ENCODE measurements around the gene YWHAH. TPM values are rescaled to one million over a fixed set of nuclear protein-coding genes. Genes with fewer than 3 reads are reported as not detected.

Gene YWHAH
- total RNA-seq, 1 donor from 2014 or later, result 285 TPM

DNA sequence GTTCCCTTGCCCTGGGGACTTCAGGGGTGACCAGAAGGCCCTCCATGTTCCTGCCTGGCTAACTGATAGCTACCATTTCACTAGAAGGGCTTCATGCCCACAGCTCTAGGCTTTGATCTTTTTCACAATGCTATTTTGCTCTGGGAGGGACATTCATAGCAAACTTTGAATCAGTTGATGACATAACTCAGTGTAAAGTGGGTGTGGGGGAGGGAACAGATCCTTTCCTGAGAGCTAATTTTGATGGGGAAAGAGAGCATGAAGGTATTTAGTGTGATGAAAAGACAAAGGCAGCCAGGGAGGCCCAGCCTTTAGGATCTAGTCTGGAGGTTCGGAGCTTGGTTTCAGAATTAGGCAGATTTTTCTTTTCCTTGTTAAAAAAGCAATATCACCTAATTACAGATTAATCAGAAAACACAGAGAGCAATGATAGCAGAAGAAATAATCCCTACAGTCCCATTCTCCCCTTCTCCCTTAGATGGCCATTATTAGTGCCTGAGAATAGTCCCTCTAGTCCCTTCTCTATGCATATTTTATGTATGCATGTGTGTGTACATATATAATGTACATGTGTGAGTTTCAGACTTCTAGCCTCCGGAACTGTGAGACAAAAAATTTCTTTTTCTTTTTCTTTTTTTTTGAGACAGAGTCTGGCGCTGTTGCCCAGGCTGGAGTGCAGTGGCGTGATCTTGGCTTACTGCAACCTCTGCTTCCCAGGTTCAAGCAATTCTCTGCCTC is 46.9 kb downstream of the YWHAH start:
- Mint-ChIP-seq H3K36me3 (ENCODE audit: low read depth, unreplicated experiment) (no peaks in the 10 kb centered on the region), H3K27me3 (ENCODE audit: unreplicated experiment) (no peaks in the 10 kb centered on the region), H3K9me3 (ENCODE audit: unreplicated experiment) (no peaks in the 10 kb centered on the region), H3K4me1 (ENCODE audit: unreplicated experiment) (no peaks in the 10 kb centered on the region), H3K27ac (ENCODE audit: unreplicated experiment) (no peak overlapping the region), H3K4me3 (ENCODE audit: unreplicated experiment) (no peak overlapping the region)
- no peak for DNase-seq (ENCODE audit: low spot score)
- TF ChIP-seq, protein P1, sequence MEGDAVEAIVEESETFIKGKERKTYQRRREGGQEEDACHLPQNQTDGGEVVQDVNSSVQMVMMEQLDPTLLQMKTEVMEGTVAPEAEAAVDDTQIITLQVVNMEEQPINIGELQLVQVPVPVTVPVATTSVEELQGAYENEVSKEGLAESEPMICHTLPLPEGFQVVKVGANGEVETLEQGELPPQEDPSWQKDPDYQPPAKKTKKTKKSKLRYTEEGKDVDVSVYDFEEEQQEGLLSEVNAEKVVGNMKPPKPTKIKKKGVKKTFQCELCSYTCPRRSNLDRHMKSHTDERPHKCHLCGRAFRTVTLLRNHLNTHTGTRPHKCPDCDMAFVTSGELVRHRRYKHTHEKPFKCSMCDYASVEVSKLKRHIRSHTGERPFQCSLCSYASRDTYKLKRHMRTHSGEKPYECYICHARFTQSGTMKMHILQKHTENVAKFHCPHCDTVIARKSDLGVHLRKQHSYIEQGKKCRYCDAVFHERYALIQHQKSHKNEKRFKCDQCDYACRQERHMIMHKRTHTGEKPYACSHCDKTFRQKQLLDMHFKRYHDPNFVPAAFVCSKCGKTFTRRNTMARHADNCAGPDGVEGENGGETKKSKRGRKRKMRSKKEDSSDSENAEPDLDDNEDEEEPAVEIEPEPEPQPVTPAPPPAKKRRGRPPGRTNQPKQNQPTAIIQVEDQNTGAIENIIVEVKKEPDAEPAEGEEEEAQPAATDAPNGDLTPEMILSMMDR (IDR thresholded peaks at IDR 0.05; ENCODE audit: unreplicated experiment), result no peak

DNA sequence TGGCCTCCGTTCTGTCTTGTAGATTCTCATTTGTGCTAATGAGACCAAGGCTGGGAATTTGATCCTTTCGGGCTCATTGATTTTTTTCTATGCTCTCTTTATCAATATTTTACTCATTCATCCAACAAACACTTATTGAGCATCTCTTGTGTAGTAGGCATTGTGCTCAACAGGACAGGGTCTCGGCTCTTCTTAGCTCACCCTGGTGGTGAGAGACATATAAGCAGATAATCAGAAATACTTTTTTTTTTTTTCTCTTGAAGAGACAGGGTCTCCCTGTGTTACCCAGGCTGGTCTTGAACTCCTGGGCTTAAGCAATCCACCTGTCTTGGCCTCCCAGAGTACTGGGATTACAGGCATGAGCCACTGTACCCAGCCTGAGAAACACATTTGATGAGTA is 50.7 kb downstream of the YWHAH start:
- Mint-ChIP-seq H3K4me1 (ENCODE audit: unreplicated experiment) (no peaks in the 10 kb centered on the region), H3K27ac (ENCODE audit: unreplicated experiment) (peak overlapping the region; percentile 17), H3K27me3 (ENCODE audit: unreplicated experiment) (no peaks in the 10 kb centered on the region), H3K36me3 (ENCODE audit: low read depth, unreplicated experiment) (no peaks in the 10 kb centered on the region), H3K9me3 (ENCODE audit: unreplicated experiment) (no peaks in the 10 kb centered on the region), H3K4me3 (ENCODE audit: unreplicated experiment) (no peak overlapping the region)
- DNase-seq (ENCODE audit: low spot score), result no peak
- TF ChIP-seq, protein P1 (IDR thresholded peaks at IDR 0.05; ENCODE audit: unreplicated experiment), result peak; percentile 59

DNA sequence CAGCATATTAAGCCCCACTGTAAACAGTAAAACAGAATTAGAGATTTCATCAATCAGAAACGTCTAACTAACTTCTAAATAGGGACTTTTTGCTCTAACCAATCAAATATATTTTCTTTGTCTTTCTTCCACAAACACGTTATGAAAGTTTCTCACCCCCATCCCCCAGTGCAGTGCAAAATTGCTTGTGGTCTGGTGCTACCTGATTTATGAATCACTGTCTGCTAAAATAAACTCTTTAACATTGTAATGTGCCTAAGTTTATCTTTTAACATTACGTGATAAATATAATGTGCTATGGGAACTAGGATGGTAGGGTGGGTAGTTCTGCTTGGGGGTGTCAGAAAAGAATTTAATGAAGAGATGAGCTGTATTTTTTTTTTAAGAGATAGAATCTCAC is 51.5 kb downstream of the YWHAH start:
- Mint-ChIP-seq H3K9me3 (ENCODE audit: unreplicated experiment) (no peaks in the 10 kb centered on the region), H3K36me3 (ENCODE audit: low read depth, unreplicated experiment) (no peaks in the 10 kb centered on the region), H3K4me3 (ENCODE audit: unreplicated experiment) (no peak overlapping the region), H3K4me1 (ENCODE audit: unreplicated experiment) (no peaks in the 10 kb centered on the region), H3K27me3 (ENCODE audit: unreplicated experiment) (peaks cover 1% of the 10 kb centered on the region), H3K27ac (ENCODE audit: unreplicated experiment) (no peak overlapping the region)
- TF ChIP-seq, protein P1 (IDR thresholded peaks at IDR 0.05; ENCODE audit: unreplicated experiment), result no peak
- no peak for DNase-seq (ENCODE audit: low spot score)

DNA sequence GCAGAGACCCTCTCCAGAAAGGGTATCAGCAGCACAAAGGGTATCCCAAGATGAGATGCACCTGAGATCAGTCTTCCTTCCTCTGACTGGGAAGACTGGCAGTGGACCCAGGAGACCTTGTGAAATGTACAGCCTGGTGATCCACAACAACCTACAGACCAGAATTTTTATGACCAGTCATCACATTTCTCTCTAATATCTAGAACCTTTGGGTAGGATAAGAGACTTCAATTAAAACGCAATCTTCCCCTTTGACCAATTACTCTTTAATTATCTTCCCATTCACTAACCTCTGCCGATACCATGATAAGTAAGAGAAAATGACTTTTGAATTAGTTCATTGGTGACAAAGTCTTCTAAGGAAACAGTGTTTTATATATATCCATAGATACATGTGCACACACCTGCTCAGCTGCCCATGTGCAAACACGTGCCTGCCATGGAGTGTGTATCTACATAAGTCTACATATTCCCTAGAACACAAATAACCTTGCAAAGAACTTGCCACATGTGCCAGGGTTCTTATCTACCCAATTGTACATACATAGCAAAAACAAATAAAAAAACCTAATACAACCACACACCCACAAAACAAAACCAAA is 54.5 kb downstream of the YWHAH start:
- no peaks in the 10 kb centered on the region for H3K4me1 Mint-ChIP-seq (ENCODE audit: unreplicated experiment)

More for the DNA sequence above, 54.5 kb downstream of the YWHAH start:
- TF ChIP-seq, protein P1 (IDR thresholded peaks at IDR 0.05; ENCODE audit: unreplicated experiment), result no peak
- H3K27ac Mint-ChIP-seq (ENCODE audit: unreplicated experiment), result no peak overlapping the region
- no peaks in the 10 kb centered on the region for H3K9me3 Mint-ChIP-seq (ENCODE audit: unreplicated experiment)
- H3K36me3 Mint-ChIP-seq (ENCODE audit: low read depth, unreplicated experiment), result no peaks in the 10 kb centered on the region
- peaks cover 1% of the 10 kb centered on the region for H3K27me3 Mint-ChIP-seq (ENCODE audit: unreplicated experiment)
- no peak for DNase-seq (ENCODE audit: low spot score)
- no peak overlapping the region for H3K4me3 Mint-ChIP-seq (ENCODE audit: unreplicated experiment)
